ENCODE measurements around the gene MAP7D1. TPM values are rescaled to one million over a fixed set of nuclear protein-coding genes. Genes with fewer than 3 reads are reported as not detected.

Gene MAP7D1
- total and polyA plus RNA-seq, 2 donors from 2014 or later, result 47.5 to 78.7 TPM

DNA sequence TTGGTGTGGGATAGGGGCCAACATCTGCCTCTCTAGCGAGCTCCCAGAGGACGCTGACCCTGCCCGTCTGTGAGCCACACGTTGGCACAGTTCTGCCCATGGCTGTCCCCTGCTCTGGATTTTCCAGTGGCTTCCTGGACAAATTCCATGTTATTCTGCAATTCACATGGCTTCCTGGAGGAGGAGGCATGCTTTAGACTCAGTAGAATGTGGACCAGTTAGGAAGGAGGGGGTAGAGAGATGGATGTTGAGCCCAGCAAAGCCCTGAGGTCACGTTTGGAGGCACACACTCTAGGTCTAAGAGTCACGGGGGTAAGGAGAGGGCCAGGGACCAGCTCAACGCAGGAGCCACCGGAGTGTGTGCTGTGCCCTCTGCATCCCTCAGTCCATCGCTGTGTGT, 43.1 kb upstream of the MAP7D1 start:
- H3K4me1 ChIP-seq (ENCODE audit: control insufficient read depth in 2 of 3, insufficient read depth in 2 of 3, low read depth in 1 of 3, low read length in 3 of 3), result no peaks in the 10 kb centered on the region
- no peaks in the 10 kb centered on the region for H3K27me3 ChIP-seq (ENCODE audit: control insufficient read depth, insufficient read depth, low read length)
- intact Hi-C loops (cut with DNase I), result no loop called here
- no peak overlapping the region for H3K9ac ChIP-seq (ENCODE audit: low read length in 3 of 3)
- H3K36me3 ChIP-seq (ENCODE audit: control insufficient read depth in 2 of 3, insufficient read depth in 3 of 3, low read length in 3 of 3), result no peaks in the 10 kb centered on the region
- FAIRE-seq (no peak), DNase-seq (no peak)
- H3K9me3 ChIP-seq (ENCODE audit: control insufficient read depth in 2 of 3, insufficient read depth in 1 of 3, low read length in 3 of 3), result no peaks in the 10 kb centered on the region
- TF ChIP-seq, protein P1, sequence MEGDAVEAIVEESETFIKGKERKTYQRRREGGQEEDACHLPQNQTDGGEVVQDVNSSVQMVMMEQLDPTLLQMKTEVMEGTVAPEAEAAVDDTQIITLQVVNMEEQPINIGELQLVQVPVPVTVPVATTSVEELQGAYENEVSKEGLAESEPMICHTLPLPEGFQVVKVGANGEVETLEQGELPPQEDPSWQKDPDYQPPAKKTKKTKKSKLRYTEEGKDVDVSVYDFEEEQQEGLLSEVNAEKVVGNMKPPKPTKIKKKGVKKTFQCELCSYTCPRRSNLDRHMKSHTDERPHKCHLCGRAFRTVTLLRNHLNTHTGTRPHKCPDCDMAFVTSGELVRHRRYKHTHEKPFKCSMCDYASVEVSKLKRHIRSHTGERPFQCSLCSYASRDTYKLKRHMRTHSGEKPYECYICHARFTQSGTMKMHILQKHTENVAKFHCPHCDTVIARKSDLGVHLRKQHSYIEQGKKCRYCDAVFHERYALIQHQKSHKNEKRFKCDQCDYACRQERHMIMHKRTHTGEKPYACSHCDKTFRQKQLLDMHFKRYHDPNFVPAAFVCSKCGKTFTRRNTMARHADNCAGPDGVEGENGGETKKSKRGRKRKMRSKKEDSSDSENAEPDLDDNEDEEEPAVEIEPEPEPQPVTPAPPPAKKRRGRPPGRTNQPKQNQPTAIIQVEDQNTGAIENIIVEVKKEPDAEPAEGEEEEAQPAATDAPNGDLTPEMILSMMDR (IDR thresholded peaks at IDR 0.05; ENCODE audit: borderline replicate concordance, extremely low read depth, insufficient read depth), result no peak
- H3K27ac ChIP-seq (ENCODE audit: low read depth in 2 of 2, low read length in 2 of 2), result no peak overlapping the region
- H3K4me3 ChIP-seq (ENCODE audit: low read length in 3 of 3), result no peak overlapping the region

DNA sequence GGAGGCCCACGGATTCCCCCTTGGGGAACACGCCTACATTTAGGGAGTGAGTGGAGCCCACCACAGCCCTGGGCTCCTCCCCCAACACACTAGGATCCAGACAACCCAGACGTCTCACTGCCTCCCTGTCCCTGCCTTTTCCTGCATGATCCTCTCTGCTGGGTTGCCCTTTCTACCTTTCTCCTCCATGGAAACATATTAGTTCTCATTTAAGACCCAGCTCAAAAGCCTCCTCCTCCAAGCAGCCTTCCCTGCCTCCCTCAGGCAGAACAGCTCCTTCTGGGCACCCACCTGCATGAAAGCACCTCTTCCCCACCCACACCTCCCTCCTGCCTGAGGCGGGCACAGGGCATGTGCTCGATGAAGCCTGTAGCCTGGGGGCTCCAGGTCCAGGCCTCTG, 41.6 kb upstream of the MAP7D1 start:
- no peak overlapping the region for H3K9ac ChIP-seq (ENCODE audit: low read length in 3 of 3)
- no peak overlapping the region for H3K27ac ChIP-seq (ENCODE audit: low read depth in 2 of 2, low read length in 2 of 2)
- no peaks in the 10 kb centered on the region for H3K9me3 ChIP-seq (ENCODE audit: control insufficient read depth in 2 of 3, insufficient read depth in 1 of 3, low read length in 3 of 3)
- DNase-seq, result no peak
- TF ChIP-seq, protein P1 (IDR thresholded peaks at IDR 0.05; ENCODE audit: borderline replicate concordance, extremely low read depth, insufficient read depth), result no peak
- H3K36me3 ChIP-seq (ENCODE audit: control insufficient read depth in 2 of 3, insufficient read depth in 3 of 3, low read length in 3 of 3), result no peaks in the 10 kb centered on the region
- no peaks in the 10 kb centered on the region for H3K4me1 ChIP-seq (ENCODE audit: control insufficient read depth in 2 of 3, insufficient read depth in 2 of 3, low read depth in 1 of 3, low read length in 3 of 3)
- intact Hi-C loops (cut with DNase I), result no loop called here
- H3K4me3 ChIP-seq (ENCODE audit: low read length in 3 of 3), result no peak overlapping the region
- H3K27me3 ChIP-seq (ENCODE audit: control insufficient read depth, insufficient read depth, low read length), result no peaks in the 10 kb centered on the region
- no peak for FAIRE-seq

DNA sequence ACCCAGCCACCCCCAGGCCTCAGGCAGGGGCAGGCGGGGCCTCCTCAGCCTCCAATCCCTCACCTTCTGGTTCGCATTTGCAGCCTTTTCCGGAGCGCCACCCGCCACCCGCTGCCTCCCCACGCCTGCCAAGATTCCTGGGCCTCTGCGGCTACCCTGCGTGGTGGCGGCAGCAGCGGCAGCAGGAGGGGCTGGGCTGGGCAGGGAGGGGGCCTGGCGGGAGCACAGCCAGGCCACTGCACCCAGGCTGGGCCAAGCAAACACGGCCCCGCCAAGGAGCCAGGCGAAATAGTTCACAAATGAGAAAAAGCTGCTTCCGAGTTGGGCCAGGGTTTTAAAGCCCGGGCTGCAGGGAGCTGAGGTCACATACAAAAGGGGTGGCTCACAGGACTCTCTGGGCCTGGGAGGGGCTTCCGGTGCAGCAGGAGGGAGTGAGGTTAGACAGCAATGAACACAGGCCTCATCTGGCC, 40.7 kb upstream of the MAP7D1 start:
- Histone ChIP-seq H3K4me1 (ENCODE audit: control insufficient read depth in 2 of 3, insufficient read depth in 2 of 3, low read depth in 1 of 3, low read length in 3 of 3) (no peaks in the 10 kb centered on the region), H3K36me3 (ENCODE audit: control insufficient read depth in 2 of 3, insufficient read depth in 3 of 3, low read length in 3 of 3) (no peaks in the 10 kb centered on the region), H3K27me3 (ENCODE audit: control insufficient read depth, insufficient read depth, low read length) (no peaks in the 10 kb centered on the region), H3K9ac (ENCODE audit: low read length in 3 of 3) (no peak overlapping the region), H3K4me3 (ENCODE audit: low read length in 3 of 3) (no peak overlapping the region), H3K27ac (ENCODE audit: low read depth in 2 of 2, low read length in 2 of 2) (no peak overlapping the region), H3K9me3 (ENCODE audit: control insufficient read depth in 2 of 3, insufficient read depth in 1 of 3, low read length in 3 of 3) (no peaks in the 10 kb centered on the region)
- TF ChIP-seq, protein P1 (IDR thresholded peaks at IDR 0.05; ENCODE audit: borderline replicate concordance, extremely low read depth, insufficient read depth), result no peak
- DNase-seq, result peak in 2 of 5 donors; percentile 53 to 55
- intact Hi-C loops (cut with DNase I), result no loop called here
- no peak for FAIRE-seq

DNA sequence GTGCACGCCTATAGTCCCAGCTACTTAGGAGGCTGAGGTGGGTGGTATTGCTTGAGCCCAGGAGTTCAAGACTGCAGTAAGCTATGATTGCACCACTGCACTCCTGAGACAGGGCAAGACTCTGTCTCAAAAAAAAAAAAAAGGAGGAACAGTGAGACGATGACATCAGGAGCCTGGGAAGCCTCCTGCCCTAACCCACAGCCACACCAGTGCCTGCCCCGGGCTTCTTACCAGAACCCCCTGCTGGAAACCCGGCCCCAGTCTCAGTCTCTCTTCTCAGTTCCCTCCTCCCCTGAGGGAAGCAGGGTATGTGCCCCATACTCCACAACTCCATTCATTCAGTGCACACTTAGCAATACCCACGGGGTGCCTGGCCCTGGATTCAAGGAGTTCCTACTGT, 40.0 kb upstream of the MAP7D1 start:
- no peak overlapping the region for H3K27ac ChIP-seq (ENCODE audit: low read depth in 2 of 2, low read length in 2 of 2)
- no peak overlapping the region for H3K9ac ChIP-seq (ENCODE audit: low read length in 3 of 3)
- DNase-seq (no peak), FAIRE-seq (no peak)
- H3K36me3 ChIP-seq (ENCODE audit: control insufficient read depth in 2 of 3, insufficient read depth in 3 of 3, low read length in 3 of 3), result no peaks in the 10 kb centered on the region
- no peak overlapping the region for H3K4me3 ChIP-seq (ENCODE audit: low read length in 3 of 3)
- TF ChIP-seq, protein P1 (IDR thresholded peaks at IDR 0.05; ENCODE audit: borderline replicate concordance, extremely low read depth, insufficient read depth), result no peak
- no peaks in the 10 kb centered on the region for H3K27me3 ChIP-seq (ENCODE audit: control insufficient read depth, insufficient read depth, low read length)
- H3K9me3 ChIP-seq (ENCODE audit: control insufficient read depth in 2 of 3, insufficient read depth in 1 of 3, low read length in 3 of 3), result no peaks in the 10 kb centered on the region
- H3K4me1 ChIP-seq (ENCODE audit: control insufficient read depth in 2 of 3, insufficient read depth in 2 of 3, low read depth in 1 of 3, low read length in 3 of 3), result no peaks in the 10 kb centered on the region
- intact Hi-C loops (cut with DNase I), result no loop called here
